GM12873 (cell line): Measurements from ENCODE around the gene YPEL1.

Source experiments
- CTCF ChIP-seq: IDR thresholded peaks from 2 replicates; pipeline ENCODE4 v1.5.1; 2012; ENCODE audit warnings: low read depth, mild to moderate bottlenecking, moderate library complexity, low read length, control low read depth; ENCODE audit not compliant: insufficient read depth; ENCODE audit errors: missing control alignments

The YPEL1 gene

GRCh38 chr22:21650280-21650679 is 85.3 kb downstream of the YPEL1 start:
- TF ChIP-seq CTCF, result no peak
